SH-SY5Y (cell line): ENCODE results near the gene RPRD1B.

ENCODE experiments used
- GATA2 ChIP-seq: IDR thresholded peaks from 2 replicates; pipeline ENCODE4 v1.6.1; 2011; ENCODE audit warnings: mild to moderate bottlenecking, low read depth, low read length
- GATA3 ChIP-seq: IDR thresholded peaks from 2 replicates; pipeline ENCODE4 v1.6.1; 2011; ENCODE audit warnings: low read depth, mild to moderate bottlenecking, low read length, moderate library complexity

The RPRD1B gene

DNA sequence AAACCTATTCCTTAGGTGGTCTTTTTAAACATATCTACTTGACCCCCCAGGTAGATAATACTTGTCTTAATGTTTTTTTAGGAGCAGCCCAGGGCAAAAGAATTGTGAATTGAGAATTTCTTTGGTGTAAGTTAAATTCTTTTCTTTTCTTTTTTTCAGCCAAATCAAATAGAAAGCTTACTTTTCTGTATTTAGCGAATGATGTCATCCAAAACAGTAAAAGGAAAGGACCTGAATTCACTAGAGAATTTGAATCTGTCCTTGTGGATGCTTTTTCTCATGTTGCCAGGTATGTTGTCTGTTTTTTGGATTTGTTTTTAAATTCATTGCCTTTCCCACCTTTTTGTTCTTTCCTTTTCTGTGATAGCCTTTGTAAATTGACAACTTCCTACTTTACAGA, 6.7 kb downstream of the RPRD1B start:
- TF ChIP-seq GATA3, result no peak
- TF ChIP-seq GATA2, result no peak

DNA sequence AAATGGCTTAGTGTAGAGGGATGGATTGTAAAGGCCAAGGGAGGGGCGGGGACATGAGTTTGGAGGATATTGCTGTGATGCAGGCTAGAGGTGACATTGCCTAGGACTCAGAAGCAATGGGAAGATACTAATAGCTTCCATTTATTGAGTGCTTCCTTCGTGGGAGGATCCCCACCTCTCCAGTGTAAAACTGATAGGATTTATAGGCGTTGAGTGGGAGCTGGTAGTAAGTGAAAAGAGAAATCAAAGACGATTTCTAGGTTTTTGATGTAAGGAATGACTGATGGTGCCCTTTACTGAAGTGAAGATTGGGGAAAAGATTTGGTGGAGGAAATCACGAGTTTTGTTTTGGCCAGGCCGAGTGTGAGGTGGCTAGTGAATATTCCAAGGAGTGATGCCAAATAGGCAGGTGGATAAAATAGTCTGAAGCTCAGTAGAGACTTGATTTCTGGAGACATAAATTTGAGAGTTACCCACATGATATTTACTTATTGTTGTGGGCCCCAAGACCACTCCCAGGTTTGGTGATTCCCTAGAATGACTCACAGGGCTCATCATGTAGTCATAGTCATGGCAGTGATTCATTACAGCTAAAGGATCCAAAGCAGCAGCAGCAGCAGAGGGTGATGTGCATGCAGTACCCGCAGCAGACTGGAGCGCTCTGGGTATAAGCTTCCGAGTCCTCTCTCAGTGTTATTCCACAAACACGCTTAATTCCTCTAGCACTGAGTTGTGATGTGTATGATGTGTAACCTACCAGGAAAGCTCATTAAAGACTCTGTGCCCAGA, 10.2 kb downstream of the RPRD1B start:
- TF ChIP-seq GATA3 (no peak), GATA2 (no peak)

DNA sequence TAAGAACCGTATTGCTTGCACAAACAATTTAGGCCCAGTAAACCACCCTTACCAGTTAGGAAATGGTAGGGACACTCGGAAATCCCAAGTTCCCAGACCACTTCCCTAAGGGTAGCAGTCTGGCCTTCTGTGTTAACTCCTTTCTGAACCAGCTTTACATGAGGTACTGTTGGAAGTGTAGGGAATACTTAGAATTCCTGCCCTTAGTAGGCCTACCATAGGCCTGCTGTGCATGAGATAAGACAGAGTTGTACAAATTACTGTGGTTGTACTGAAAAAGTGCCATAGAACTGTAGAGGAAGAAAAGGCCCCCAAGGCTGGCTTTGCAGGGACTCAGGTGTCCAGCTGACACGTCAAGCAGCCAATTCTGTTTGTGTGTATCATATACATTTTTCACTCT, 11.1 kb downstream of the RPRD1B start:
- TF ChIP-seq GATA3 (no peak), GATA2 (no peak)

DNA sequence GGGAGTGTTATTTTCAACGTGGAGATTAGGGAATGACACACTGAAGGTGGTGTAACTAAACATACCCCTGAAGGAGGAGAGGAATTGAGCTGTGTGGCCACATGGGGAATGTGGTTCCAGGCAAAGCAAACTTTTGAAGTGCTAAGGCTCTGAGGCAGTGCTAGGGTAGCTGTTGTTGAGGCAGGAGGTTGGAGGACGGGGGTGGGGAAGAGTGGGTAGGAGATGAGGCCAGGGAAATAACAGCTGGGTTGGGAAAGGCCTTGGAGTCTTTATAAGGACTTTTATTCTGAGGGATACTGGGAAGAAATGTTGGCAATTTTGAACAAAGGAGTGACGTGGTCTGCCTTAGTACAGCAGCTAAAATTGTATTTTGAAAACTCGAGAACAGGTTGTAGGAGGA, 13.0 kb downstream of the RPRD1B start:
- TF ChIP-seq GATA3 (no peak), GATA2 (no peak)

DNA sequence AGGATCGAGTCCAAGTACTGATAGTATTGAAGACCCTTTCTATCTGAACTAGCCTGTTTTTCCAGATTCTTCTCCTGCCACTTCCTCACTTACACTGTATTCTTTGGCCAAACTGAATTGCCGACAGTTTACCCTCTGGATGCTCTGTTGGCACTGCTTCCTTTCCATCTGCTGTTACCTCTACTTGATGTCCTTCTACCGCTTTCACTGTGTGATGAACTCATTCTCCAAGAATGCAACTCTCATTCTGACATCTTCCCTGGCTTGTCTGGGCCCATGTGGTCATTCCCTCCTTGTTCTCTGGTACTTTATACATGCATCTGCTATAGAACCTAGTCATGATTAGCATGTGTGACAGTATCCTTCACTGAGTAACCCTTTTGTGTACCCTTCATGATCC, 16.3 kb downstream of the RPRD1B start:
- no peak for TF ChIP-seq GATA3
- no peak for TF ChIP-seq GATA2

DNA sequence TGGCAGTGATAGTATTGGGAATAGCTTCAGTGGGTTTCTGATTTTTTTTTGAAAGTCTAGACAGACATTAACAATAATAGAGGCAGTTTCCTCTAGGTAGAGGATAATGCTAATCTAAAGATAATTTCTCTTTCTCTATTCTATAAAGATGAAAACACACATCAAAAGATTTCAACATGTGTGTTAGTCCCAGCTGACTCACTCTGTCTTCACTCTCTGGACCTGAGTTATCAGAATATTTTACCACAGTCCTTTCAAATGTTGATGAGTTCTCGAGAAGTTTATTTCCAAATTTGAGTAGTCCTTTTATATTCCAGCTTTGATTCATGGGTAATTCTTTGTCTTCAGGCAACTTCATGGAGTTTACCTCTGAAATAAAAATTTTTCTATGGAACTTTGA, 17.1 kb downstream of the RPRD1B start:
- no peak for TF ChIP-seq GATA2
- TF ChIP-seq GATA3, result no peak

DNA sequence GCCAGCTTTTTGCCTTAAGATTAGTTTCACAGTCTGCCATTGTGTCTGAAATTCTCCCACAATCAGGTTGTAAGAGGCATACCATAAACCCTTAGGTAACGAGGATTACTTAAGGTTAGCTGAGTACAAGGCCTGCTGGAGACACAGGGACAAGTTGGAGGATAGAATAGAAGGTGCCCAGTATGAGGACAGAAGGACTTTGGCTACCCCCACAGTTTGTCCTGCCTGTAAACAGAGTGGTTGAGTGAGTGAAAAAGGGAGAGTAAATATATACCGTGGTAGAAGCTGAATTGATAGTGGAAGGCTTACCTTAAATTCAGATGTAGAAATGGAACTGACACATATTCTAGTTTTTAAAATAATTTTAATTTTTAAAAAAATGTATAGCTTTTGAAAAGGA, 19.3 kb downstream of the RPRD1B start:
- TF ChIP-seq GATA2, result no peak
- no peak for TF ChIP-seq GATA3

DNA sequence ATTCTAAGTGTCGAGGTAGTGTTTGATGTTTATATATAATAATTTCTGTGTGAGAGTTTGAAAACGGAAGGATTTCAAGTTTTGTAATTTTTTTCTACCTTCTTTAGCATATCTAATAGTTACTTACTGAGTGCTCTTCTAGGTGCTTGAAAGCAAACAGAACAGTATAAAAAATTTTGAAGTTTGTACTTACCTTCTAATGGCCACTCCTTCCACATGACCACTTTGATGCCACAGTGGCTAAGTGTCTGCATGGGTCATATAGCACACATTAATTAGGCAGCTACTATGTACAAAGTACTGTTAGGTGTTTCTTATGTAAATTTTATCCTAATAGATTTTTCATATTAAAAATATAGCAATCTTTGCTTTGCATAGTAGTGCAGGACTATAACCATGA, 21.1 kb downstream of the RPRD1B start:
- TF ChIP-seq GATA3 (no peak), GATA2 (no peak)

DNA sequence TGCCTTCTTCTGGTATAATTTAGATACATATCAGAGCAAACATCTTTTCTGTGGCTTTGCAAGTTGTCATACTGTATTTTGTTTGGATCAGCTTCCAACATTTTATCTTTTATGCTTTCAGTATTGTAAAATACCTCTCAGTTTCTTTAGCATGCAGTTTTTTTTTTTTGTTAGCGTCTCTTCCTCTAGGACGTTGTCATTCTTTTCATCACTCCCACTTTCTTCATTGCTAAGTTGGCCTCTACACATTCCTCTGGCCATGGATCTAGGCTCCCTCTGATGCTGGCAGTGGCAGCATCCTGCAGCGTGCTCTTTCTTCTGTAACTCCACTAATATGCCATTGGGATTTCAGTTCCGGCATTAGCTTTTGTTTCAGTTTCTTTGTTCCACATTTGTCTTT, 21.7 kb downstream of the RPRD1B start:
- TF ChIP-seq GATA2, result no peak

DNA sequence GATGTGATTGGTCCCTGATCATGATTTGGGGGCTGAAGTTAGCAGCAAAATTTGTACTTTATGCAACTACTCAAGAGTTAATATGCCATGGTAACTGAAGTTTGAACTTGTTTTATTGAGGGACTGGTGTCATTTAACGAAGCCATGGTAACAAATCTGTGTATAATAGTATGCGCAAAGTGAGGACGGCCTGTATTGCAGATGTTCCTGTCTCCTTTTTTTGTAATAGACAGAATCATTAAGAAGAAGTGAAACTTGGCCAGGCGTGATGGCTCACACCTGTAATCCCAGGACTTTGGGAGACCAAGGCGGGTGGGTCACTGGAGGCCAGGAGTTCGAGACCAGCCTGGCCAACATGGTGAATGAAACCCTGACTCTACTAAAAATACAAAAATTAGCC, 22.3 kb downstream of the RPRD1B start:
- TF ChIP-seq GATA2 (no peak), GATA3 (no peak)

DNA sequence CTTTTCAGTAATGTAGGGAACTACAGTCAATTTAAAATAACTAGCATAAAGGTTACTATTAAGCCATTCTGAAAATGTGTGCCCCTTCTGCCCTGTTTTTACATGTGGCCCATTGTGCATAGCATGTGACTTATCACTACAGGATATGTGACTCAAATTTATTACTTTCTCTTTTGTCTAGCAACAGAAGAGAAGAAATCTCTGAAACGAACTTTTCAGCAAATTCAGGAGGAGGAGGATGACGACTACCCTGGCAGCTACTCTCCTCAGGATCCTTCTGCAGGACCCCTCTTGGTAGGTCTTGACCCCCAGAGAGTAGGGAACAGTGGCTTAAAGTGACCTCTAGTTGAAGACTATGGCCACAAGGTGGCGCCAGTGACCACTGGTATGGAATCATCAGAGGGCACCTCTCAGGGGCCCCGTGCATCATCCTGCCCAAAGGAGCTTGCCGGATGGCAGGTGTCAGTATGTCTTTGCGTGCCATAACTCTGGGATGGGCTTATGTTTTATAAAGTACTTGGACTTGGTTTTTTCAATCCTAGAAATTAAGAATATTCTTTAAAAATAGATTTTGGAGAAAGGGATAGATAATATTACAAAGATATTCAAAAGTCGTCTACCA, 23.9 kb downstream of the RPRD1B start:
- TF ChIP-seq GATA2 (no peak), GATA3 (no peak)

DNA sequence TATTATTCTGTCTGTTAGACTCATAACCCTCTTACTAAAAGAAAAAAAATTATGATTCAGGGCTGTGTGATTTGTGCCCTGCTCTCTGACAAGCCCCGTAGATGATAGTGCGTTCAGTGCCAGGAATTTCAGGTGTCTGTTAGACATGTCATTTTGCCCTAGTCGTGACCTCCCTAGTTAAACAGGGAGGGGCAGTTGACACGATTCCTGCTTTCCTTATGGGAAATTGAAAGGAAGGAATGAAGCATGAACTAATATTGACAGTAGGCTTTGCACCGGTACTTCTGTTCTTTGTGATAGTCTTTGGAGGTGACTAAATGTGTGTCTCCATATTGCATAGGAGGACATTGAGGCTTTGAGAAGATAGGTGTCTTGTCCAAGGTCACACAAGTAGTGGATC, 26.3 kb downstream of the RPRD1B start:
- TF ChIP-seq GATA3, result no peak
- TF ChIP-seq GATA2, result no peak

DNA sequence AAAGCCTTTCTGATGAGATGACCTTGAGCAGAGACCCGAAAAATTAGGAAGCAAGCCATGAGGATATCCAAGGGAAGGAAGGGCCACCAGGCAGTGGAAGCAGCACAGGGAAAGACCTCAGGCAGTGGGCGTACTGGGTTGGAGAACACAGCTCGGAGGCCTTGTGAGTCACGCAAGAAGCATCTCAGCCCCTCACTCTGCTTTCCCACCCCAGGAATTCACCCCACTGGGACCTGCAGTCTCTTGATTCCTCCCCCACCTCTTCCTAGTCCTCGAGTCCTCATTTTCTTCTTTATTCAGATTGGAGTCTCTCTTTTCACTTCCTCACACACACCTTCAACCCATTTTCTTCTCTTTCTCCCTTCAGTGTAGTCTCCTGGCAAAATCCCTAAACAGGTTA, 27.0 kb downstream of the RPRD1B start:
- TF ChIP-seq GATA2, result no peak
- TF ChIP-seq GATA3, result no peak

DNA sequence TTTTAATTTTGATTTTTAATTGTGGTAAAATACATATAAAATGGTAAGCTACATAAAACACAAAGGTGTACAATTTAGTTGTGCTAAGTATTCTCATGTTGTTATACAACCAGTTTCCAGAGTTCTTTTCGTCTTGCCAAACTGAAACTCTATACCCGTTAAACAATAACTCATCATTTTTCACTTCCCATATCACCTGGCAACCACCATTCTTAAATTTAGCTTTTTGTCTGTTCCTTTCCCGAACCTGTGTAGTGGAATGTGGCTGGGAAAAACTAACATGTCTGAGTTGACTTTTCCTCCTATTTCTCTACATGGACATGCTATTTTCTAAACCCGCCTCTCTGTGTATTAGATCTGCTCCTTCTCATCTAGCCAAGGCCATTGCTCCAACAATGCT, 27.6 kb downstream of the RPRD1B start:
- TF ChIP-seq GATA2 (no peak), GATA3 (no peak)

DNA sequence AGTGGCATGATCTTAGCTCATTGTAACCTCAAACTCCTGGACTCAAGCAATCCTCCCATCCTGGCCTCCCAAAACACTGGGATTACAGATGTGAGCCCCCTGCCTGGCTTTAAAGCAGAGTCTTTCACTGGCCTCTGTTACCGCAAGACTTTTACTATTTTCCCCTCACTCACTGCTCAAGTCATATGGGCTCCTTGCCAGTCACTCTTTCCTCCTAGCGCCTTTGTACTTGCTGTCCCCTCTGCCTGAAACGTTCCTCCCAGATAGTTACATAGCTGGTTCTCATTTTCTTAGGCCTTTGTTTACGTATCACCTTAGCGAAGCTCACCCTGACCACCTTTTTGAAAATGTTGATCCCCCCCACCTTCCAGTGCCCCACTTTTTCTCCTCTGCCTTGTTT, 29.3 kb downstream of the RPRD1B start:
- TF ChIP-seq GATA2, result no peak
- no peak for TF ChIP-seq GATA3

DNA sequence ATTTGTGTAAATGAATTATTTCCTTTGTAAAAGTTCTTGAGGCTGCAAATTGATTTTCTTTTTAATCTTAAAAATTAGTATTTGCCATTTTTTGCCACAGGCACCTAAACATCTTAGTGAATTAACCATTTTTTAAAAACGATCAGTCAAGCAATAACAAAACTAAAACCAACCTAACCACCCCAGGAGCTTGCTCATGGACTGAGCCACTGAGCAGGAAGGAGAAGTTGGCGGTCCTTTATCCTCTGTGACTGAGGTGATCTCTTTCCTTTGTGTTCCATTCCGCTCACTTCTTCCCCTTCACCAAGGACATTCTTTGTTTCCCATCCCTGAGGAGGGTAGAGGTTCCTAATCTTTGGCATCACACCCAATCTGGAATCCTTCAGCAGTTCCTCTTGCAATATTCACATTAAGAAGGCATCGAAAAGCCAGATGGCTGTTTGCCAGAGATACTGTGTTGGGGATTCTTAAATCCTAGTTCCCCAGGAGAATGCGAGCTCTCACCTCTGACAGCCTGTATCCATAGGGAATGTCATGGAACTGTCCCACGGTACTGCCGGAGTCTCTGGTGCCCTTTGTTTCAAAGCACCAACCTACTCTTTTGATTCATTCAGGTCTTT, 30.5 kb downstream of the RPRD1B start:
- no peak for TF ChIP-seq GATA3
- TF ChIP-seq GATA2, result no peak
